Measurements from ENCODE around the gene CD7.
A peak's percentile ranks its signal among the peaks of the same experiment; 100 is the strongest.

CD7 gene

GRCh38 chr17:82277851-82278250 is 39.6 kb downstream of the CD7 start:
- no peak for DNase-seq

GRCh38 chr17:82276938-82277337 is 40.5 kb downstream of the CD7 start:
- no peak for DNase-seq

GRCh38 chr17:82275326-82275725 is 42.1 kb downstream of the CD7 start:
- DNase-seq: no peak

- DNase-seq: no peak
These were observed 43.0 kb downstream of the CD7 start for GRCh38 chr17:82274134-82275020.

GRCh38 chr17:82273327-82274133 is 43.9 kb downstream of the CD7 start, which contains the start of gene CSNK1D:
CSNK1D (minus strand) TSS chr17:82273700; CDS start chr17:82273381, 319 bp downstream.
- peak; percentile 98 for DNase-seq

- DNase-seq: peak; percentile 42
These were observed 44.7 kb downstream of the CD7 start for GRCh38 chr17:82272495-82273326.

GRCh38 chr17:82271401-82271800 is 46.0 kb downstream of the CD7 start:
- DNase-seq: no peak

- DNase-seq: no peak
These were observed 46.8 kb downstream of the CD7 start for GRCh38 chr17:82270651-82271050.

- no peak for DNase-seq
These were observed 47.4 kb downstream of the CD7 start for GRCh38 chr17:82269882-82270500.

GRCh38 chr17:82269138-82269881 is 48.1 kb downstream of the CD7 start:
- DNase-seq: no peak

- DNase-seq: no peak
These were observed 49.6 kb downstream of the CD7 start for GRCh38 chr17:82267575-82268379.

GRCh38 chr17:82266142-82266541 is 51.3 kb downstream of the CD7 start:
- DNase-seq: no peak
